Activated CD4-positive, CD25-positive, alpha-beta regulatory T cell treated with anti-CD3 and anti-CD28 coated beads, Interleukin-2, amount 50 U/mL, for 24 hours (primary cell): ENCODE measurements around the gene CRYAB.

Experiments
- ATAC-seq, 2 donors: fragments of 150-1000 bp; cut with Tn5 transposase; one replicate each; pipeline ENCODE4 v1.10.0; 2021; ENCODE audit warnings: mild to moderate bottlenecking in 1 of 2, moderate library complexity in 1 of 2

Gene CRYAB, protein sequence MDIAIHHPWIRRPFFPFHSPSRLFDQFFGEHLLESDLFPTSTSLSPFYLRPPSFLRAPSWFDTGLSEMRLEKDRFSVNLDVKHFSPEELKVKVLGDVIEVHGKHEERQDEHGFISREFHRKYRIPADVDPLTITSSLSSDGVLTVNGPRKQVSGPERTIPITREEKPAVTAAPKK

DNA sequence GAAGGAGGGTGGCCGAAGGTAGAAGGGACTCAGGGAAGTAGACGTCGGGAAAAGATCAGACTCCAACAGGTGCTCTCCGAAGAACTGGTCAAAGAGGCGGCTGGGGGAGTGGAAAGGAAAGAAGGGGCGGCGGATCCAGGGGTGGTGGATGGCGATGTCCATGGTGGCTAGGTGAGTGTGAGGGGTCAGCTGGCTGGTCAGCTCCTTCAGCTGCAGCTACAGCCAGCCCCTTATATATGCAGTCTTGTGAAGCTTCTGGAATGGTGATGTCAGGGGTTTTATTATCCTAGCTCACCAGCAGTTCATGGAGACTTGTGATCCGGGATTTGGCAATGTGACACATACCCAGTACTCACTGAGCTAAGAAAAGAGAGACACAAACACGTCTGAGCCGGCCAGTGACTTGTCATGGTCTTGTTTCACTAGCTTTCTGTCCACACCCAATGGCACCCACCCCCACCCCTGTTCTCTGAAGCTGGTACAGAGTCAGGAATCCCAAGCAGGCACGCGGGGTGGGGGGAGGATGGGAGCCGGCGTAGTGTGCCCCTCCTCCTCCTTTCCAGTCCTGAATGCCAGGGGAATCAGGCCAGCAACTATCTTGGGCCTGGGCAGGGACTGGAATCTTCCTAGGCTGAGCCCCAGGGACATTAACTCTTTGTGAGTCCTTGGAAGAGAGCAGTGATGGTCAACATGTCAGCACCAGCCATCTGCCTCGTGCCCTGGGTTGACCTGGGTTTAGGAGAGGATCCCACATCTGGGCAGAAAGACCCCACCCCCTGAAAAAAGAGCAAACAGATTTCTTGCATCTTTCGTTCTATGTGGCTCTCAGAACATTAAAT lies at the start of gene CRYAB:
TSS of gene CRYAB (minus strand) at position 208 of the 839 bp plus-strand sequence. CDS start at position 162, 46 bp downstream.
- no peak for ATAC-seq

DNA sequence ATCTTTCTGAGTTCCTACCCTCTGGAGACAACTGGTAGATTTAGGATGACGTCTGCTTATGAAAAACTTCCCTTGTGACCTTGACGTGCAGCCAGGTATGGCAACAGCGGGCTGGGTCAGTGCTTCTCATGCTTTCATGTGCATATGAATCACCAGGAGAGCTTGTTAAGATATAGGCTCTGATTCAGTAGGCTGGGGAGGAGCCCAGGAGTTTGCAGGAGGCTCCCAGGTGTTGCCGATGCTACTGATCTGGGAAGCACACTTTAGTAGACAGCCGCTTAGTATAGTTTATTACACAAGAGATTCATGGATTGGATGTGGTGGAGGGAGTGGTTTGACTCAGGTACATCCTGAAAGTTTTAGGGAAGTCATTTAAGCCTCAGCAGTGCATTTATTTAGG lies 49.3 kb upstream of the CRYAB start:
- no peak for ATAC-seq

DNA sequence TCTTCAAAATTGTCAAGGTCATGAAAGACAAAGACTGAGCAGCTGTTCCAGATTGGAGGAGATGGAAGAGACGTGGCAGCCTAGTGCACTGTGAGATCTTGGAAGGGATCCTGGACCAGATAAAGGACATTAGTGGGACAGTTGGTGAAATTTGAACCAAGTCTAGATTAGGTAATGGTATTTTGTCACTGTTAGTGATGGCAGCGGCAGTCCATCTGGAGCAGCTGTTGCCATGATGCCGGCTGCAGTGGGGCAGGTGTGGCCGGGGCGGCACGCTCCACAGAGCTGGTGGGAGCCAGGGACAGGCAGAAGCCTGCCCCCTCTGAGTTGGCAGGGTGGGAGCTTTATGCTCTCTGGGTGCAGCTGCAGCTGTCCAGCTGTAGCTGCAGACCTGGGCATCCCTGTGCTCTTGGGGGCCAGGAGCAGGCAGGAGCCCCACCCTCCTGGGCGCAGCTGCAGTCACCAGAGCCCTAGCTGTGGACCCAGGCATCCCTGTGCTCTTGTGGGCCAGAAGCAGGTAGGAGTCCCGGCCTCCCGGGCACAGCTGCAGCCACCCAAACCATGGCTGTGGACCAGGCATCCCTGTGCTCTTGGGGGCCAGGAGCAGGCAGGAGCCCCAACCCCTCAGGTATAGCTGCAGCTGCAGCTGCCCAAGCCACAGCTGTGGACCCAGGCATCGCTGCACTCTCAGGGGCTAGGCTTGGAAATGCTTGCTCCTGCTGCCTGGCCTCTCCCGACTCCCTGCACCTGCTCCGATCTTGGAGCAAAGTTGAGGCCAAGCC lies 46.3 kb upstream of the CRYAB start:
- no peak for ATAC-seq

DNA sequence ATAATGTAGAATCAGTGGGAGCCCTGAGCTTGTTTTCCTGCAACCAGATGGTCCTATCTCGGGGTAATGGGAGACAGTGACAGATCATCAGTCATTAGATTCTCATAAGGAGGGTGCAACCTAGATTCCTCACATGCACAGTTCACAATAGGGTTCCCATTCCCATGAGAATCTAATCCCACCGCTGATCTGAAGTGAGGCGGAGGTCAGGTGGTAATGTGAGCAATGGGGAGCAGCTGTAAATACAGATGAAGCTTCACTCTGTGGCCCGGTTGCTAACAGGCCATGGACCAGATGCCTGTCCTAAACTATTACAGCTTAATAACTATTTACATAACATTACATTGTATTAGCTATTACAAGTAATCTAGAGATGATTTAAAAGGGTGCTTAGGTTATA lies 42.6 kb upstream of the CRYAB start:
- ATAC-seq = no peak

DNA sequence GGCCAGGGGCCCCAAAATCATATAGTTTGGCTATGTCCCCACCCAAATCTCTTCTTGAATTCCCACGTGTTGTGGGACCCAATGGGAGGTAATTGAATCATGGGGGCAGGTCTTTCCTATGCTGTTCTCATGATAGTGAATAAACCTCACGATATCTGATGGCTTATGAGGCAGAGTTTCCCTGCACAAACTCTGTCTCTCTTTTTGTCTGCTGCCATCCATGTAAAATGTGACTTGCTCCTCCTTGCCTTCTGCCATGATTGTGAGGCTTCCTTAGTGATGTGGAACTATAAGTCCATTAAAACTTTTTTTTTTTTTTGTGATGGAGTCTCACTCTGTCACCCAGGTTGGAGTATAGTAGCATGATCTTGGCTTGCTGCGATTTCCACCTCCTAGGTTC lies 40.0 kb upstream of the CRYAB start:
- no peak for ATAC-seq

DNA sequence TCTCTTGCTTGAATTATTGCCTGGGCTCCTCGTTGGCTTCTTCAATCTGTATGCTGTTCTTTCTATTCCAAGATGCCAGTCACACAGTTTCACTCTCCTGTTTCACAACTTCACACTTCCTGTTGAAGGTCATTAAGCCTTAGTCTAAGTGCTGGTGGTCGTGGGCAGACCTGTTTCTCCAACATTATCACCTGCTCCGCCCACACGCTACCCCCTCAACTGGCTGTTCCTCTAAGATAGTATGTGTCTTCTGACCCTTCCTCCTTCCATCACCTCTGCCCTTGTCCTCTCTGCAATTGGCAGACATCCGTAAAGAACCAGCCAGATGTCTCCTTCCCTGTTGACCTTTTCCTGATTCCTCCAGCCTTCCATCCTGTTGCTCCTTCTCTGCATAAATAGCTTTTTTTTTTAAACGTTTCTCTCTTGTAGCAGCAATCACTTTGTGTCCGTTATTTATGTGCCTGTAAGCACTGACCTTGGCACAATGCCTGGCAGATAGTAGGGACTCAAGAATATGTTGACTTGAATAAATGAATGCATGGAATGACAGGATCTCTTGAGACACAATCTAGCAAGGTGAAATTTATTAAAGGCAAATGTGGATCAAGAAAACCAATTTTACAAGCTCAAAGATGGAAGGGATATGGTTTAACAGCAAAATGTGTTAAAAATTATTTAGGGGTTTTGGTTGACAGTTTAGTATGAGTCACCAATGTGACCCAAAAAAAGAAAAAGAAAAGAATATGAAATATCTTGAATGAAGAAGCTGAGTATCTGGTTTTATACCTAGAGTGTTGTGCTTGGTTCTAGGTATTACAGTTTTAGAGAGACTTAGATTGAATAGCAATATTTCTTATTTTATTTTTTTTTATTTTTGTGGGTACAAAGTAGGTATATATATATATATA lies 38.2 kb upstream of the CRYAB start:
- no peak for ATAC-seq

DNA sequence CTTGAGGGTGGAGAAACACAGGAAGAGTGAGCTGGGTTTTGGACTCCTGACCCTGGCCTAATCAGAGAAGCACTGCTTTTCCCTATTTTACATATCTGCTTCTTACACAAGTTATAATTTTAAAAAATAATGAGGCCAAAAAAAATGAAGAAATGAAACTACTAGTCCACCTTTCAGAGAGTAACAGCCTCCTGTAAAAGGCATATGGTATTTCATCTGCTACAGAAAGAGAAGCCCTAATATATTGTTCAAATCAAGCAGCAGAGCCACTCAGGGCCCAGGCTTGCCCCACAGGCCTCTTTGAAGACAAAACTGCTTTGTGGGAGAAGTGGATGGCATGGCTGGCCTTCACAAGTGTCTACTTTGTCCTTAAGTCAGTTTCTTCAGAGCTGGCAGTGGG lies 35.6 kb upstream of the CRYAB start:
- ATAC-seq = no peak

DNA sequence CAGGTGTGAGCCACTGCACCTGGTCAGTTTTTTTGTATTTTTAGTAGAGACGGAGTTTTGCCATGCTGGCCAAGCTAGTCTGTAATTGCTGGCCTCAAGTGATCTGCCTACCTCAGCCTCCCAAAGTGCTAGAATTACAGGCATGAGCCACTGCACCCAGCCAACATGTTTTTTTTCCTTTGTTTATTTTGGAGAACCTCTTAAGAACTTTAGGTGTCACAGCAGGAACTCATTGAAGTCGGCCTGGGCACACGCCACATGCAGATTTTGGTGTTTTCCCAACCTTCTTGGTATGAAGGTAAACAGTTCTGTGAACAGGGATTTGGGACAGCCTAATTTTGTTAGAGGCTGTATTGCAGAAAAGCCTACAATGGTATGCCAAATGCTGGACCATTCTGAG lies 34.9 kb upstream of the CRYAB start:
- ATAC-seq = no peak

DNA sequence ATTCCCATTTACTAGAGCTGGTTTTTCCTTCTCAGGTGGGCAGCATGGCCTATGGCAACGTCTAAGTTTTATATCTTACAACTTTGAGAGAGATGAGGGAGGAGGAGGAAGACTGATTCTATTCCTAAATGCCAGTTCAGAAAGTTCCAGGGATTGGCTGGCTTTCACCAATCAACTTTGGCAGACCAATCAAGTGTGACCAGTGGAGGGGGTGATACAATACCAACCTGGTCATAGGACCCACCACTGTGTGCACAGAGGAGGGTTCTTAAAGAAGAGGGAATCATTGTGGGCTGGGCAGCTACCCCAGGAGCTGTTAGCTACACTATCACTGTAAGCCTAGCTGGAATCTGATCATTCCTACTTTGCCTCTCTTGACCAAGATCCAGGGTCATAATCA lies 33.6 kb upstream of the CRYAB start:
- no peak for ATAC-seq

DNA sequence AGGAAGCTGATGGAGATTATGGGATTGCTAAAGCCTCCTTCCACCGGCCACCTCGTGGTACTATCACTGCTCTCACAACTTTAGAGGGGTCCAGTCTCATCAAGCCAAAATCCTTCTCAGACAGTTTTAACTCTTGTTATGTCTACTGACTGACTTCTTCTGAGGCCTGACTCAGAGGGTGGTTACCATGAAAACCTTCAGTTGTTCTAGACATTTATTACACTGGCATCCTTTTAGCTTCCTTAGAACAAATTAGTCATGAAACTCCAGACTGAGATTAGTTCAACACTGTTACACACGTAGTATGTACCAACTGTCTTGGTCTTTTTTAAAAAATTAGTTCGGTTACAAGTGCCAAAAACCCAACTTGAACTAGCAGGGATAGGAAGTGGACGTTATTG lies 33.1 kb upstream of the CRYAB start:
- ATAC-seq = peak; percentile 93 to 95

DNA sequence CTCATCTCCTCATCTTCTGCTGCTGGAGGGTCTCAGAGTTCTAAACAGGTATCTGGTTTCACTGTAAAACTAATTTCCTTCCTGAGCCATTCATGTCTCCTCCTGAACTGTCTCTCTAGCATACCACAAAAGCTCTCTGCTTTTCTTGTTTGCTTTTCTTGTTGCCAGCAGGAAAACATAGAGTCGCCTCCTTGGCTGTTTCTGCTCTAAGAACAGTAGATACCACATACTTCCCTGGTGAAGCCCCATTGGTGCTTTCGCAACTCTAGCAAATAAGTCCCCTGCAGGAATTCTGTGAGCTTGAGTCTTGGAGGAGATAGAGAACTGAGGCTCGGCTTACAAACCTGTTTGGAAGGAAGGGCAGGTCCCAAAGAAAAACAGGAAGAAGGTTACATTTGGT lies 32.6 kb upstream of the CRYAB start:
- ATAC-seq = no peak

DNA sequence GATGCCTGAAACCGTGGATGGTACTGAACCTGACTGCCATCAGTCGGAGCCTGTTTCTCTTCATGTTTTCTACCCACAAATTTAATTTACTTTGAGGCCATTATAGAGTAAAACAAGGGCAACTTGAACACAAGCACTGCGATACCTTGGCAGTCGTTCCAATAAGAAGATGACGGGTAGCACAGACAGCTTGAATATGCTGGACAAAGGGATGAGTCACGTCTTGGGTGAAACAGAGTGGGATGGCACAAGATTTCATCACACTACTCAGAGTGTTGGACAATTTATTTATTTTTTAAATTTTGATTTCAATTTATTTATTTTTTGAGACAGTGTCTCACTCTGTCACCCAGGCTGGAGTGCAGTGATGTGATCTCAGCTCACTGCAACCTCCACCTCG lies 31.3 kb upstream of the CRYAB start:
- ATAC-seq = no peak

DNA sequence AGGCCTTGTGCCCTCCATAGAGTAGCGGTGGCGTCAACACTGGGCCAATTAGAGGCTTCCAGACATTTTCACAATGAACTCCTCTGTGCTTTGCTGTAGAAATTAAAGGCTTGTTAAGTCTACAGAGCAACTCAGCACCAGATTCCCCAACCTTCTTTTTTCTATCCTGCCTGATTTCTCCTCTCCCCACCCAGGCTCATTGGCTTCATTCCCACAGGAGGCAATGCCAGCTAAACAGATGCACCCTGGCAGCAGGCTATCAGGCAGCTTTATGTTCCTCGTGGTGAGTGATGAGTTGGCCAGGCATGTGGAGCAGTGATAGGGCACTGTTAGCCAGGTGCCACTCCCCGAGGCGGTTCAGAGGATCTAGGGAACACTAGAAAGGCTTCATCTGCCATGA lies 30.4 kb upstream of the CRYAB start:
- no peak for ATAC-seq

DNA sequence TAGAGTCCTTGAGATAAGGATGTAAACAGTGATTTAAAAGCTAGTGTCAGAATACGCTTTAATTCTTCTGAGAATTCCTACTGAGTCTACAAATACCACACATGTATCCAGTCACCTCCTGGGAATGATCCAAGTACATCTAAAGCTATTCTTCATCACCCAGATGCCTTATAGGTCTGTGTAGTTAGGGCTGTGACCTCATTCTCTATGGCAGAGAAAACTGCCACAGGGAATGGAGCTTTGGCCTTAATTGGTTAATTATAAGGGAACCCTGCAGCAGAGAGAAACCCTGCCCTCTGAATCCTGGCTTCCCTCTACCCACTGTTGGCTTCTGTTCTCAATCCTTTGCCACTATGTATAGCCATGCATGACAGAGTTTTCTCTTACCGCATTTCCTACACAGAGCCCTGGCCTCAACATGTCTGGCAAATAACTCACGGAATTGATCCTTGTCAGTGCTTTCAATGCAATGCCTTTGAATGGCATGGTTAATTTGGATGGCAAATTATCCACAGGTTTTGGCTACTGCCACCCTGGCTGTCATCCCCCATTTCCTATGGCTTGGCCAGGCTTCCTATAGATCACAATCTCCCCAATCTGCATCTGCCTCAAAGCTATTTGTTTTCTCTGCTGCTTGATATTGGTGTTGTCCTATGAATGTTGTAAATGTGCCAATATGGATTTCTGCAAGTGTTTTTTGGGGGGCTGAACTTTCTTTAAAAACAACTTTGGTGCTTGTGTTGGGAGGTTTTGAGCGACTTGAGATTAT lies 28.4 kb upstream of the CRYAB start:
- no peak for ATAC-seq

DNA sequence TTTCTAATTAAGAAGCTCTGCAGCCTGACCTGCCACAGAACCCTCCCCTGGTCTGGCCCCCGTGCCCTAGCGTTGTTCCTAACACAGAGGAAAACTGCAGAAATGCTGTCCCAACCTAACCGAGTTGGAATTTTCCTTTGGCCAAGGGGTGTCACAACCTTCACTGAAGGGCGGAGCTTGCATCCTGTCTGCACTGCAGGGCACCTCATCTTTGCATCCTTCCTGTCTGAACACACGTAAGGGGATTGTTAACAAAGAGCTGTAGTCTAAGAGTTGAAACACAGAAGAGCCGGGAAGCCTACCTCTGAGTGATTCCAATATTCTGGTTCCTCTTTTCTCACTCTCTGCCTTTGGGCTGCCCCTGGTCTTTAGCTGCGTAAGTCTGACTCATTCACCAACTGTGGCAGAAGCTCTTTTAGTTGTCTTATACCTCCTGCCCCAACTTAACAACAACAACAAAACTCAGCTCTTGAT lies 27.2 kb upstream of the CRYAB start:
- peak; percentile 78 to 85 for ATAC-seq

DNA sequence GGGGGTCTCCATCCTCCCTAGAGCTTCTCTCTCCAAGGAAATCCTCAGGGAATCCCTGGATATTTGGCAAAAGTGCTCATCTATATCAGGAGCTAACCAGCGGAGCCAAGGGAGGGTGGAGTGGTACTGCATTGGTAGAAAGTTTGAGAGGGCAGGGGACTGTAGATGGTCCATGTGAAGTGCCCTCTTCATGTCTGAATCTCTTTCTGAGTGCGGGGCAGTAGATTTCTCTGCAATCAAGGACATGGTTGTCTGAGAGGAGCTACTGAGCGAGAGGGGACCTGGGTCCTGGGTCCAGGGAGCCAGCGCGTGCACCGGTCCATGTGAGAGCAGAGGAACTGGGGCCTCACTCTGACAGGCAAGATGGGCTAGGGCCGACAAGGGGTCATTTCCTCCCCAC lies 26.3 kb upstream of the CRYAB start:
- ATAC-seq = no peak

DNA sequence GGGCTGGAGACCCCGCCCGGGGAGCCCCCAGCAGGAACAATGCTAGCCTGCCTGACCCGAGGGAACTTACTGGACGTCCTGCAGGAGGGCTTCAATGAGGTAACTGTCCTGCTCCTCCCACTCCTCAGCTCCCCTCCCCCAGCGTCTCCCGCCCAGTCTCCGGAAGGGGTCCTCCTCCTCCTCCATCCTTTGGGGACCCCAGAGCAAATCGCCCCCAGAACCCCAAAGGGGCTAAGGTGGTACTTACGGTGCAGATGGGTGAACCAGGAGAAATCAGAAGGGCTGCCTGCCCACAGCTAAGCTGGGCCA lies 25.8 kb upstream of the CRYAB start:
- ATAC-seq = no peak

DNA sequence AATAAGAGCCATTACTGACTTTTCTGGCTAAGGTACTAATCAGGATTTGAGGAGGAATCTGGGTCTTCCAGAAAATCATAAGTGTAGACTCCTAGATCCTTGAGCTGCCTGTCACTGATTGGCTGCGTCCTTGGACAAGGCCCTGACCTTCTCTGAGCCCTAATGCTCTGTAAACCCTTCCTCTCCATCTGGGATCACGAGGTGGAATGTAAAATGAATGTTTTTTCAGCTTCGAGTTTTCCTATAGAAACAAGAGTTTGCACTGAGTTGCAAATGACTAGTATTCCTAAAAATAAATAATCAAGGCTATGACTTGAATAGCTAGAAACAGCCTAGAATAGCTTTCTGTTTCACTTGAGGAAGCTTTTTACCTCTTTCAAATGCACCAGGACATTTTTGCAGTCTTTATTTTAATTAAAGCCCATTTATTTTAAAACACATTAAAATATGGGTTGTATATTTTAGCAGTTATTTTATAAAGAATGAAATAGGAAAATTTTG lies 24.5 kb upstream of the CRYAB start:
- no peak for ATAC-seq

DNA sequence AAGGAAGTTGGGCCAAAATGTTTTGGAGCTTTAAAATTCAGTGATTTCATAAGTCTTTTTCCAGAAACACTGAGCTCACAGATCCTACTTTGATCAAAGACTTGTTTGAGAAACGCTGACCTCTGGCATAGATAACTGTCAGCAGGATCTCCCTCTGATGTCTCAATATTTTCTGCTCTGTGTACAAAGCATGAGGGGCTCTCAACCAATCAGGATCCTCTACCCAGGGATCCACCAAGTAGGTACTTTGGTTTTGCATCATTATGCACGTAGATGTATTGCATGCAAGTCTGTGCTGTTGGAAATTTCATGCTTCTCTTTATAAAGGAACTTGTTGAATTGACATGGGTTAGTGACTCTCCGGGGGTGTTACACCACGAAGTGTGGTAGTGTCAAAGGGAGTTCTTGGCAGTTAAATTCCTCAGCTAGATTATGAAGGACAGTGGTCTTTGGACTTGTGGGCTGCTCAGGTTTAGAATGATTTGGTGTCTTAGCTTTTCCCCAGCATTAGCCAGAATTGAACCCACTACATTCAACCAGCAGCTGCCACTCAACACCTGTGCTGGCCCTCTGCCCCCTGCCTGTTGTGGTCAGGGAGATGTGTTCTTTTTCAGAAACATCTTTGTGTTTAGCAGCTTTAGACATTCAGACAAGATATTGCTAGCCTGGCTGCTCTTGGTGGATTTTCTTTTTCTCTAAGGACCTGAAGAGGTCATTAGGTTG lies 23.9 kb upstream of the CRYAB start:
- ATAC-seq = no peak

DNA sequence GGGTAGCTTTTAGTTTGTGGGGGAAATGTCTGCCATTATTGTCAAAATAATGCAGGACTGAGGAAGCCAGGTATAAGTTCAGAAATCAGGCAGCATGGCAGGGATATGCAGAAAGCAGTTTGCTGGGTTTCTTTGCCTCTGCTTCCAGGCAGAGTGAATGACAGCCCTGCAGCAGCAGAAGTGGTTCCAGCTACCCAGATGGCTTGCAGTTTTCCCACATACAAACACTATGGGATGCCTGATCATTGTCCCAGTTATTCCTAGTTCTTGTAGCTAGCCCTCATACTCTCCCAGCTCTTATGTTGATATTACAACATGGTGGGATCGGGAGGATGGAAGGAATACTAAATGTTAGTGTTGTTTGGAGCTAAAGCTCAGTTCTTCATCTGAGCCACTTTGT lies 22.7 kb upstream of the CRYAB start:
- ATAC-seq = no peak

DNA sequence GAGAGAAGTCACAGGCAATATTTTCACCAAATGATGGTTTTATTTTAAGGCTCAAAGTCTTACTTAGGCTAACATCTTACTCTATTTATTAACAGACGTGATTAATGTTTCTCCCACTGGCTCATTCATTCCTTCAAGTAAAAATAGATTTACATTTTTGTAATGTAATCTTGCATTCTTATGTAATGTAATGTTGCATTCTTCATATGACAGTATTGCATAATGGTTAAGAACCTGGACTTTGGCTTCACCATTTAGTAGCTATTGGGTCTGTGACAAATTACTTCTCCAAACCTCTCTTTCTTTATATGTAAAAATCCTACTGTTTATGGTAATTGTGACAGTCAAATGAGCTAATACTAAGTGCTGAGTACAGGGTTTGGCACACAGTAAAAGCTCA lies 22.3 kb upstream of the CRYAB start:
- no peak for ATAC-seq
